HG03342 (cell line): ENCODE measurements around the gene TMEM263.
A peak's percentile ranks its signal among the peaks of the same experiment; 100 is the strongest.
"Not testable (repeated sequence)": the region's sequence is repeated elsewhere in the genome, so short reads cannot be mapped to it uniquely, and the experiment has no call there.

Source experiments
- ATAC-seq: cut with Tn5 transposase; IDR thresholded peaks from one replicate; pipeline ENCODE4 v1.9.1; 2021; ENCODE audit warnings: mild to moderate bottlenecking, moderate library complexity; ENCODE audit not compliant: unreplicated experiment

Gene TMEM263

GRCh38 chr12:106984588-106985137 lies 29.0 kb downstream of the TMEM263 start:
- ATAC-seq = no peak

DNA sequence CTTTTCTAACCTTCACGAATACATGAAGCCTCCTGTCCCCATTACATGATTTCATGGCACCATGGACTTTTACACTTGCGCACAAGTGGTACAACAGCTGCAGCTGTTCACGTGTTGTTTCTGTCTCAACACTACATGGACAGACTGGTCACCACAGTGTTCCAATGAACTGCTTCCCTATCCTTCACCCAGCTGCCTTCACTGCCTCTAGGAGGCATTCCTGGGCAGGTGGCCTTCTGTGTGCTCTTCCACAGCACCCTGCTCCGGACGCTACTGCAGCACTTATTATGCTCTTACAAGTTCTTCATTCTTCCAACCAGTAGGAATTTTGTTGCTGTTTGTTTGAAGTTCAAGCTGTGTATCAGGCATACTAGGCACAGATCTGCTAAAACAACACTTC lies 29.8 kb downstream of the TMEM263 start:
- no peak for ATAC-seq

DNA sequence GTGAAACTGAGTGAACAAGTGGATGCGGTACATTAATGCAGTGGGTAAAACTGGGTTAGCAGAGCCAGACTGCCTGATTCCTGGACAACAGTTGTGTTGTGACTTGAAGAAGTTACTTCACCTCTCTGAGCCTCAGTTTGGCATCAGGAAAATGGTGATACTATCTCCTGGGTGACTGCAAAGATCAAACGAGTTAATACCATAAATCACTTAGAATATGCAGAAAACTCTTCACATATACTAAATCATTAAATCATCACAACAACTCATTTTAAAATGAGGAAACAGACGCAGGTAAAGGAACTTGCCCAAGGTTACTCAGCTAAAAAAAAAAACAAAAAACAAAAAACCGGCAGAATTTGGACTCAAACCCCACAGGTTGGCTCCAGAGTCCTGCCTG lies 30.4 kb downstream of the TMEM263 start:
- ATAC-seq = no peak

GRCh38 chr12:106986625-106987389 lies 31.1 kb downstream of the TMEM263 start, which contains the start of gene MTERF2:
TSS of gene MTERF2 (minus strand) at chr12:106987146. CDS start at chr12:106978714, 8,432 bp downstream.
- peak; percentile 96 for ATAC-seq

DNA sequence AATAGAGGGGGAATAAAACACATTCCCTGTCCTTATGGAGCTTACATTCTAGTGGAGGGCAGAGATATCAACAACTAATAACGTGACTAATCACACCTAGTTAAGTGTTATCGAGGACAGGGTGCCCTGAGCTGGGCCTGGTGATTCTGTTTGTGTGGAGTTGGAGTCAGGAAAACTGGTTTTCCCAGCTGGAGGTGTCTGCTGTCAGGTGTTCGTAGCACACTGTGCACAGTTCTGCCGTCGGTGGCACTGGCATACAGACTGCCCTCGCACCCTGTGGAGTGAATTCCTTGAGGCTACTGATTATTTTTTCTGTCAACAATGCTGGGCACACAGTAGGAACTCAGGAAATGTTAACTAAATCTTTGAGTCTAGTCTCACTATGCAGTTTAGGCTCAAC lies 32.1 kb downstream of the TMEM263 start:
- no peak for ATAC-seq

- no peak for ATAC-seq
Observed at GRCh38 chr12:106994579-106995220, 39.0 kb downstream of the TMEM263 start.

GRCh38 chr12:106996102-106996501 lies 40.4 kb downstream of the TMEM263 start:
- not testable (repeated sequence) for ATAC-seq

GRCh38 chr12:106997916-106998315 lies 42.2 kb downstream of the TMEM263 start:
- ATAC-seq = no peak

- ATAC-seq = no peak
Observed at GRCh38 chr12:106999446-106999845, 43.7 kb downstream of the TMEM263 start.

- ATAC-seq = not testable (repeated sequence)
Observed at GRCh38 chr12:107002665-107003064, 47.0 kb downstream of the TMEM263 start.

- no peak for ATAC-seq
Observed at GRCh38 chr12:107007411-107007810, 51.7 kb downstream of the TMEM263 start.

GRCh38 chr12:107011519-107011918 lies 55.8 kb downstream of the TMEM263 start:
- no peak for ATAC-seq

DNA sequence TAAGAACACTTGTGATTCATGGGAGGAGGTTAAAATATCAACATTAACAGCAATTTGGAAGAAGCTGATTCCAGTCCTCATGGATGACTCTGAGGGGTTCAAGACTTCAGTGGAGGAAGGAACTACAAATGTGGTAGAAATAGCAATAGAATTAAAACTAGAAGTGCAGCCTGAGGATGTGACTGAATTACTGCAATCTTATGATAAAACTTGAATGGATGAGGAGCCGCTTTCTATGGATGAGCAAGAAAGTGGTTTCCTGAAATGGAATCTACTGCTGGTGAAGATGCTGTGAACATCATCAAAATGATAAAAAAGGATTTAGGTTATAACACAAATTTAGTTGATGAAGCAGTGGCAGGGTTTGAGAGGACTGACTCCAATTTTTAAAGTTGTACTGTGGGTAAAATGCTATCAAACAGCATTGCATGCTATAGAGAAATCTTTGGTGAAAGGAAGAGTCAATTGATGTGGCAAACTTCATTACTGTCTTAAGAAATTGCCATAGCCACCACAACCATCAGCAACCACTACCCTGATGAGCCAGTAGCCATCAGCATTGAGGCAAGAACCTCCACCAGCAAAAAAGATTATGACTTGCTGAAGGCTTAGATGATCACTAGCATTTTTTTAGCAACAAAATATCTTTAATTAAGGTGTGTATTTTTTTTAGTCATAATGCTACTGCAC lies 57.2 kb downstream of the TMEM263 start:
- no peak for ATAC-seq

GRCh38 chr12:107014055-107014454 lies 58.3 kb downstream of the TMEM263 start:
- no peak for ATAC-seq

- no peak for ATAC-seq
Observed at GRCh38 chr12:107017042-107017441, 61.3 kb downstream of the TMEM263 start.

DNA sequence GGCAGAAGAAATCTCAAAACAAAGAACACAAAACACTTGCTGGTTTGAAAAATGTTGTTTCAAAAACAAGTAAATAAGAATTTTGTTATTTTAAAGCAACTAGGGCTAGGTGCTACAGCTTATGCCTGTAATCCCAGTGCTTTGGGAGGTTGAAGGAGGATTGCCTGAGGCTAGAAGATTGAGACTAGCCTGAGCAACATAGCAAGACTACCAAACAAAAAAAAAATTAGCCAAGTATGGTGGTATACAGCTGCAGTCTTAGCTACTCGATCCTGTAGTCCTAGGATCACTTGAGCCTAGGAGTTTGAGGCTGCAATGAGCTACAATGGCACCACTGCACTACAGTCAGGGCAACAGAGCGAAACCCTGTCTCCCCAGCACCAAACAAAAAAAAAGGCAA lies 63.8 kb downstream of the TMEM263 start:
- ATAC-seq = no peak
